ENCODE results near the gene GPR4. TPM values are rescaled to one million over a fixed set of nuclear protein-coding genes. Genes with fewer than 3 reads are reported as not detected.

GPR4 gene
- total RNA-seq, 1 experiment from 2014 or later = 0.23 TPM

Small RNAs within 50 kb of the gene (microRNA-seq; reads per million reads assigned to microRNA genes)
- 207 reads per million, percentile 62 among the genes with 10 or more reads in this experiment for gene MIR330 (ENCODE audit: unreplicated experiment)

Other genes with a start within 250 kb of the GPR4 start
- 32.5 TPM for gene ERCC2, start 231.6 kb downstream of the GPR4 start, total RNA-seq (2021; ENCODE audit: unreplicated experiment)
- gene PPP1R13L, start 197.1 kb downstream of the GPR4 start, total RNA-seq (2021; ENCODE audit: unreplicated experiment) = 39.1 TPM
- gene POLR1G, start 195.6 kb downstream of the GPR4 start, total RNA-seq (2021; ENCODE audit: unreplicated experiment) = 27.8 TPM
- 80.3 TPM for gene ERCC1, start 178.3 kb downstream of the GPR4 start, total RNA-seq (2021; ENCODE audit: unreplicated experiment)
- 13.4 TPM for gene FOSB, start 134.2 kb downstream of the GPR4 start, total RNA-seq (2021; ENCODE audit: unreplicated experiment)
- 15.6 TPM for gene RTN2, start 105.2 kb downstream of the GPR4 start, total RNA-seq (2021; ENCODE audit: unreplicated experiment)
- 3.3 TPM for gene PPM1N, start 103.8 kb downstream of the GPR4 start, total RNA-seq (2021; ENCODE audit: unreplicated experiment)
- gene VASP, start 94.7 kb downstream of the GPR4 start, total RNA-seq (2021; ENCODE audit: unreplicated experiment) = 101 TPM
- gene OPA3, start 17.4 kb downstream of the GPR4 start, total RNA-seq (2021; ENCODE audit: unreplicated experiment) = 20.3 TPM
- gene EML2, start 37.2 kb upstream of the GPR4 start, total RNA-seq (2021; ENCODE audit: unreplicated experiment) = 32.7 TPM
- gene GIPR, start 66.0 kb upstream of the GPR4 start, total RNA-seq (2021; ENCODE audit: unreplicated experiment) = 2.0 TPM
- 496 TPM for gene SNRPD2, start 89.7 kb upstream of the GPR4 start, total RNA-seq (2021; ENCODE audit: unreplicated experiment)
- gene QPCTL, start 90.5 kb upstream of the GPR4 start, total RNA-seq (2021; ENCODE audit: unreplicated experiment) = 19.4 TPM
- 25.1 TPM for gene FBXO46, start 128.7 kb upstream of the GPR4 start, total RNA-seq (2021; ENCODE audit: unreplicated experiment)
- gene MEIOSIN, start 131.2 kb upstream of the GPR4 start, total RNA-seq (2021; ENCODE audit: unreplicated experiment) = not detected
- gene SIX5, start 167.0 kb upstream of the GPR4 start, total RNA-seq (2021; ENCODE audit: unreplicated experiment) = 38.7 TPM
- gene DMPK, start 180.3 kb upstream of the GPR4 start, total RNA-seq (2021; ENCODE audit: unreplicated experiment) = 119 TPM
- gene DMWD, start 190.6 kb upstream of the GPR4 start, total RNA-seq (2021; ENCODE audit: unreplicated experiment) = 64.6 TPM
- gene RSPH6A, start 213.1 kb upstream of the GPR4 start, total RNA-seq (2021; ENCODE audit: unreplicated experiment) = not detected